SU-DHL-6 (cell line): ENCODE measurements around the gene ANKRD27.
"Not testable (repeated sequence)": the region's sequence is repeated elsewhere in the genome, so short reads cannot be mapped to it uniquely, and the experiment has no call there.

ENCODE experiments used
- H2AFZ ChIP-seq: fragments of 200-600 bp; sonication (generic); 2 replicates; pipeline ENCODE4 v1.6.1; 2014; ENCODE audit warnings: low read depth, mild to moderate bottlenecking, moderate library complexity, mixed read lengths, antibody characterized with exemption, low read length; ENCODE audit not compliant: severe bottlenecking
- H3F3A ChIP-seq: fragments of 200-600 bp; shearing (Covaris generic); 2 replicates; pipeline ENCODE4 v1.6.0; 2016; ENCODE audit warnings: antibody characterized with exemption, mild to moderate bottlenecking; ENCODE audit not compliant: insufficient read depth
- H3K27ac ChIP-seq: fragments of 200-600 bp; sonication (generic); 2 replicates; pipeline ENCODE4 v1.5.1; 2016; ENCODE audit warnings: low read depth, mild to moderate bottlenecking, low read length, moderate library complexity, mixed read lengths
- H3K27me3 ChIP-seq: fragments of 200-600 bp; sonication (generic), shearing (Covaris generic); 2 replicates; pipeline ENCODE4 v1.6.0; 2014; ENCODE audit warnings: mild to moderate bottlenecking, low read length
- H3K36me3 ChIP-seq: fragments of 200-600 bp; sonication (generic); 2 replicates; pipeline ENCODE4 v1.6.1; 2014; ENCODE audit warnings: mild to moderate bottlenecking, low read length, mixed read lengths
- H3K4me2 ChIP-seq: fragments of 300-600, 200-600 bp; shearing (Covaris generic), sonication (generic); 2 replicates; pipeline ENCODE4 v1.6.0; 2014; ENCODE audit warnings: low read length, low read depth, mild to moderate bottlenecking; ENCODE audit not compliant: poor library complexity, severe bottlenecking
- H3K4me3 ChIP-seq: fragments of 200-600 bp; sonication (generic); 2 replicates; pipeline ENCODE4 v1.5.1; 2014; ENCODE audit warnings: antibody characterized with exemption, low read length, mild to moderate bottlenecking, mixed read lengths; ENCODE audit not compliant: insufficient read depth, poor library complexity, severe bottlenecking
- H3K79me2 ChIP-seq: fragments of 200-600 bp; sonication (generic); 2 replicates; pipeline ENCODE4 v1.6.1; 2014; ENCODE audit warnings: mild to moderate bottlenecking, low read length, moderate library complexity; ENCODE audit not compliant: insufficient read depth
- H3K9ac ChIP-seq: fragments of 200-600 bp; sonication (generic); 2 replicates; pipeline ENCODE4 v1.7.0; 2014; ENCODE audit warnings: mild to moderate bottlenecking, low read length
- H3K9me2 ChIP-seq: fragments of 200-600 bp; sonication (generic); replicated peaks from 2 replicates; pipeline ENCODE4 v1.6.1; 2014; ENCODE audit warnings: low read length; ENCODE audit not compliant: insufficient read depth
- H3K9me3 ChIP-seq: fragments of 200-600 bp; sonication (generic); 2 replicates; pipeline ENCODE4 v1.6.1; 2014; ENCODE audit warnings: low read length, mixed read lengths; ENCODE audit not compliant: insufficient read depth
- H4K20me1 ChIP-seq: fragments of 200-600 bp; sonication (generic); 2 replicates; pipeline ENCODE4 v1.6.1; 2014; ENCODE audit warnings: low read depth, mild to moderate bottlenecking, antibody characterized with exemption, low read length, moderate library complexity, mixed read lengths
- EZH2phosphoT487 ChIP-seq: fragments of 200-600 bp; sonication (generic), shearing (Covaris generic); conservative IDR thresholded peaks from 2 replicates; pipeline ENCODE4 v1.6.1; 2018; ENCODE audit warnings: mild to moderate bottlenecking, antibody characterized with exemption, low read length, moderate library complexity, mixed read lengths
- TF ChIP-seq, protein P1 (sequence below): fragments of 200-600 bp; sonication (generic); IDR thresholded peaks from one replicate; pipeline ENCODE4 v1.5.1; 2017; ENCODE audit warnings: antibody characterized with exemption, mild to moderate bottlenecking, low read length, moderate library complexity; ENCODE audit not compliant: insufficient read depth, poor library complexity, severe bottlenecking

ANKRD27 gene

DNA sequence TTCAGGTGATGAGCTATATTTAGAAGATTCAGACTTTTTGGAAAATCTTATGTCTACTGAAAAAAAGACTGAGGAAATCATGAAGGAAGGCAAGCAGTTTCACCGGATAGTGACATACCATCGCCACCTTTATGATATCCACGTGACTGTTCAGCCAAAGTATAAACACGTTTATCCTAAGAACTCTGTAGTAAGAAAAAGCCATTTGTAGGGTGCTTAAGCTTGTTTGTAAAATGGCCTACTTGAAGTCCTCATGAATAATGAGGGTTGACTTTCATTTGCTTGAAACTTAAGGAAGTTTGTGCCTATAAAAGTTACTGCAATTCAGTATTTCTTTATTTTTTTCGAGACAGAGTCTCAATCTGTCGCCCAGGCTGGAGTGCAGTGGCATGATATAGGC is 36.8 kb upstream of the ANKRD27 start:
- Histone ChIP-seq H3F3A (no peaks in the 10 kb centered on the region), H3K9me3 (no peaks in the 10 kb centered on the region), H3K27me3 (no peaks in the 10 kb centered on the region), H2AFZ (no peak overlapping the region), H3K9ac (no peak overlapping the region), H3K4me3 (no peak overlapping the region), H3K9me2 (no peaks in the 10 kb centered on the region), H3K27ac (no peak overlapping the region), H4K20me1 (no peaks in the 10 kb centered on the region), H3K79me2 (peaks cover 6% of the 10 kb centered on the region; the same call in 1 of the 2 replicates), H3K4me2 (no peak overlapping the region), H3K36me3 (no peaks in the 10 kb centered on the region)
- TF ChIP-seq EZH2phosphoT487, result no peak
- TF ChIP-seq, protein P1, sequence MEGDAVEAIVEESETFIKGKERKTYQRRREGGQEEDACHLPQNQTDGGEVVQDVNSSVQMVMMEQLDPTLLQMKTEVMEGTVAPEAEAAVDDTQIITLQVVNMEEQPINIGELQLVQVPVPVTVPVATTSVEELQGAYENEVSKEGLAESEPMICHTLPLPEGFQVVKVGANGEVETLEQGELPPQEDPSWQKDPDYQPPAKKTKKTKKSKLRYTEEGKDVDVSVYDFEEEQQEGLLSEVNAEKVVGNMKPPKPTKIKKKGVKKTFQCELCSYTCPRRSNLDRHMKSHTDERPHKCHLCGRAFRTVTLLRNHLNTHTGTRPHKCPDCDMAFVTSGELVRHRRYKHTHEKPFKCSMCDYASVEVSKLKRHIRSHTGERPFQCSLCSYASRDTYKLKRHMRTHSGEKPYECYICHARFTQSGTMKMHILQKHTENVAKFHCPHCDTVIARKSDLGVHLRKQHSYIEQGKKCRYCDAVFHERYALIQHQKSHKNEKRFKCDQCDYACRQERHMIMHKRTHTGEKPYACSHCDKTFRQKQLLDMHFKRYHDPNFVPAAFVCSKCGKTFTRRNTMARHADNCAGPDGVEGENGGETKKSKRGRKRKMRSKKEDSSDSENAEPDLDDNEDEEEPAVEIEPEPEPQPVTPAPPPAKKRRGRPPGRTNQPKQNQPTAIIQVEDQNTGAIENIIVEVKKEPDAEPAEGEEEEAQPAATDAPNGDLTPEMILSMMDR, result no peak

DNA sequence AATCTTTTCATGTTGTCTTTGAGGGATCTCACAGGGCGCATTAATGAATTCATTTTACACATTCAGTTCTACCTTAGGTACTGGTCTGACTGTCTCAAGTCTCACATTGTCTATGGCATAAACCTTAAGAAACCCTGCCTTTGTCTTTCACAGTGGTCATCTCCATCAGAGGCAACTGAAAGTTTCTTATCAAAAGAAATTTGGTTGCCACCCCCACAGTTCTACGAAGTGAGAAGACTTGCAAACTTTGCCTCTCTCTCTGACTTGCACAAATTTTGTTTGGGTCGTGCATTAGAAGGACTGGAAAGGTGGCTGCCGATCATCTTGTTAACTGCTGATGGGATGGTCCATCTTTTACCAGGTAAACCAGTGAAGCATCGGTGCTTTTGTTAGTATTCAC is 34.1 kb upstream of the ANKRD27 start:
- peaks cover 5% of the 10 kb centered on the region; the same call in 1 of the 2 replicates for H3K36me3 ChIP-seq

DNA sequence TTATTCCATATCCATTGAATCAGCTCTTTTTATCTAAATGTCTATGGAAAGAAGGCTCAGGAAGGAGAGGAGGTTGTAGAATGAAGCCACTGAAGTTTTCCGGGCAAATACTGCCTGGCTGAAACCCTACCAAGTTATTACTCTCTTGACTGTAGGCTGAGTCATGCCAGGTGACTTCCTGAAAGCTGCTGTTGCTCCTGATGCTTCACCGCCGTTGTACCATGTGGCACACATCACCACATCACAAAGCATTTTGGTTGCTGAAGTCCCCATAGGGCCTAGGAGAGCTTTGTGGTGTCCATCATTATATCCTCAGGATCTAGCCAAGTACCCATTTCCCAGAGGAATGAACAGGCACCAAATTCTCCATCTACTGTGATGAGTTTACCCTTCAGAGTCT is 33.5 kb upstream of the ANKRD27 start:
- no peaks in the 10 kb centered on the region for H4K20me1 ChIP-seq
- no peak overlapping the region for H3K4me2 ChIP-seq
- peaks cover 5% of the 10 kb centered on the region; the same call in 1 of the 2 replicates for H3K9me3 ChIP-seq
- H3F3A ChIP-seq, result no peaks in the 10 kb centered on the region
- H2AFZ ChIP-seq, result no peak overlapping the region
- no peaks in the 10 kb centered on the region for H3K9me2 ChIP-seq
- H3K79me2 ChIP-seq, result peaks cover 16% of the 10 kb centered on the region; the same call in 1 of the 2 replicates
- no peak overlapping the region for H3K27ac ChIP-seq
- TF ChIP-seq, protein P1, result no peak
- no peak for TF ChIP-seq EZH2phosphoT487
- H3K9ac ChIP-seq, result no peak overlapping the region
- H3K36me3 ChIP-seq, result peaks cover 8% of the 10 kb centered on the region; the same call in 1 of the 2 replicates
- no peaks in the 10 kb centered on the region for H3K27me3 ChIP-seq
- H3K4me3 ChIP-seq, result no peak overlapping the region

More for the DNA sequence above, 34.1 kb upstream of the ANKRD27 start:
- Histone ChIP-seq H3K27ac (no peak overlapping the region), H3K4me3 (no peak overlapping the region), H3K27me3 (no peaks in the 10 kb centered on the region), H4K20me1 (no peaks in the 10 kb centered on the region), H3F3A (no peaks in the 10 kb centered on the region), H3K9me3 (peaks cover under 1% of the 10 kb centered on the region; the same call in 1 of the 2 replicates), H2AFZ (no peak overlapping the region), H3K79me2 (peaks cover 16% of the 10 kb centered on the region; the same call in 1 of the 2 replicates), H3K9me2 (no peaks in the 10 kb centered on the region), H3K9ac (no peak overlapping the region), H3K4me2 (no peak overlapping the region)
- TF ChIP-seq EZH2phosphoT487, result no peak
- TF ChIP-seq, protein P1, result no peak

DNA sequence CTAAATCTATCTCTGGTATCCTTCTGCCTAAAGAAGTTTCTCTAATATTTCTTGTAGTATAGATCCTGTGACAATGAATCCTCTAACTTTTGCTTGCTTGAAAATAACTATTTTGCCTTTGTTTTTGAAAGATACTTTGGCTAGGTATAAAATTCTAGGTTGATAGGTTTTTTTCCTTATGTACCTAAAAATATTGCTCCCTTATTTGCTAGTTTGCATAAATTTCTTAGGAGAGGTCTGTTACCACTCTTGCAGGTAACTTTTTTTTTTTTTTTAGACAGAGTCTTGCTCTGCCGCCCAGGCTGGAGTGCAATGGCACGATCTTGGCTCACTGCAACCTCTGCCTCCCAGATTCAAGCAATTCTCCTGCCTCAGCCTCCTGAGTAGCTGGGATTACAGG is 29.0 kb upstream of the ANKRD27 start:
- not testable (repeated sequence) for H3K9me2 ChIP-seq, H4K20me1 ChIP-seq, H2AFZ ChIP-seq, H3K9ac ChIP-seq, H3K9me3 ChIP-seq, H3K27me3 ChIP-seq, H3K27ac ChIP-seq, H3K4me2 ChIP-seq, H3F3A ChIP-seq, H3K4me3 ChIP-seq
- Histone ChIP-seq H3K36me3 (peaks cover 27% of the 10 kb centered on the region), H3K79me2 (peaks cover 28% of the 10 kb centered on the region)
